ENCODE results near the gene LRP1. TPM values are rescaled to one million over a fixed set of nuclear protein-coding genes. Genes with fewer than 3 reads are reported as not detected.

LRP1 gene
- total RNA-seq, 1 experiment from 2014 or later, result 9.0 TPM

- ChIA-PET CTCF (interaction anchor here (0.6 to 1.7 kb wide), 6 partner anchors 9 to 104 kb away, joined by 3 to 11 read pairs (median 4); no protein-coding TSS in a partner anchor), POLR2A (no interaction called here)
- ATAC-seq (peak; percentile 77), DNase-seq (ENCODE audit: low read depth, low spot score) (no peak)
- TF ChIP-seq POLR2AphosphoS5 (IDR thresholded peaks at IDR 0.05; ENCODE audit: low read depth, low read length) (no peak), CTCF (IDR thresholded peaks at IDR 0.05) (peak; percentile 84)
- in situ Hi-C loops (cut with HindIII; ENCODE audit: low pct_unique_long_range_greater_than_20kb, low sequenced_read_pairs) (no loop called here), intact Hi-C loops (cut with micrococcal nuclease; ENCODE audit: unreplicated experiment) (no loop called here)
- H3K27me3 ChIP-seq (ENCODE audit: control insufficient read depth, insufficient read depth, low read length), result no peaks in the 10 kb centered on the region
- H3K36me3 ChIP-seq (ENCODE audit: control insufficient read depth, insufficient read depth, low read length), result no peaks in the 10 kb centered on the region
- no peaks in the 10 kb centered on the region for H3K4me1 ChIP-seq (ENCODE audit: control insufficient read depth, insufficient read depth, low read length)
- BruUV-seq (replicated peaks), result no TSS peak
- H3K9me3 ChIP-seq (ENCODE audit: control insufficient read depth, insufficient read depth, low read depth, low read length), result no peaks in the 10 kb centered on the region
- no peak overlapping the region for H3K4me3 ChIP-seq (ENCODE audit: low read depth in 2 of 2, low read length in 2 of 2)
- no peak overlapping the region for H3K27ac ChIP-seq (ENCODE audit: low read length)
These were observed 44.8 kb downstream of the LRP1 start for GRCh38 chr12:57173089-57173488.

- no TSS peak for BruUV-seq (replicated peaks)
- no peaks in the 10 kb centered on the region for H3K4me1 ChIP-seq (ENCODE audit: control insufficient read depth, insufficient read depth, low read length)
- no peak overlapping the region for H3K27ac ChIP-seq (ENCODE audit: low read length)
- ChIA-PET POLR2A (no interaction called here), CTCF (interaction anchor here (0.6 to 1.7 kb wide), 5 partner anchors 9 to 104 kb away, joined by 3 to 8 read pairs (median 4); no protein-coding TSS in a partner anchor)
- H3K4me3 ChIP-seq (ENCODE audit: low read depth in 2 of 2, low read length in 2 of 2), result no peak overlapping the region
- TF ChIP-seq CTCF (IDR thresholded peaks at IDR 0.05) (no peak), SIN3A (IDR thresholded peaks at IDR 0.05; ENCODE audit: borderline replicate concordance, insufficient read depth, low read depth, low read length) (no peak), POLR2AphosphoS5 (IDR thresholded peaks at IDR 0.05; ENCODE audit: low read depth, low read length) (no peak), TCF7L2 (IDR thresholded peaks at IDR 0.05; ENCODE audit: low read depth, low read length) (no peak)
- no peaks in the 10 kb centered on the region for H3K27me3 ChIP-seq (ENCODE audit: control insufficient read depth, insufficient read depth, low read length)
- in situ Hi-C loops (cut with HindIII; ENCODE audit: low pct_unique_long_range_greater_than_20kb, low sequenced_read_pairs) (no loop called here), intact Hi-C loops (cut with micrococcal nuclease; ENCODE audit: unreplicated experiment) (no loop called here)
- H3K36me3 ChIP-seq (ENCODE audit: control insufficient read depth, insufficient read depth, low read length), result no peaks in the 10 kb centered on the region
- ATAC-seq (no peak), DNase-seq (ENCODE audit: low read depth, low spot score) (no peak)
- H3K9me3 ChIP-seq (ENCODE audit: control insufficient read depth, insufficient read depth, low read depth, low read length), result no peaks in the 10 kb centered on the region
These were observed 45.4 kb downstream of the LRP1 start for GRCh38 chr12:57173683-57174082.

- Histone ChIP-seq H3K36me3 (ENCODE audit: control insufficient read depth, insufficient read depth, low read length) (no peaks in the 10 kb centered on the region), H3K4me1 (ENCODE audit: control insufficient read depth, insufficient read depth, low read length) (no peaks in the 10 kb centered on the region), H3K27me3 (ENCODE audit: control insufficient read depth, insufficient read depth, low read length) (no peaks in the 10 kb centered on the region), H3K4me3 (ENCODE audit: low read depth in 2 of 2, low read length in 2 of 2) (no peak overlapping the region), H3K9me3 (ENCODE audit: control insufficient read depth, insufficient read depth, low read depth, low read length) (no peaks in the 10 kb centered on the region), H3K27ac (ENCODE audit: low read length) (no peak overlapping the region)
- BruUV-seq (replicated peaks), result no TSS peak
- ATAC-seq, result peak; percentile 81
- intact Hi-C loops (cut with micrococcal nuclease; ENCODE audit: unreplicated experiment) (loop anchor here (2.0 kb wide), 1 partner anchor 51 kb away; no protein-coding TSS in a partner anchor), in situ Hi-C loops (cut with HindIII; ENCODE audit: low pct_unique_long_range_greater_than_20kb, low sequenced_read_pairs) (no loop called here)
- peak; percentile 94 for TF ChIP-seq CTCF (IDR thresholded peaks at IDR 0.05)
- TF ChIP-seq REST (IDR thresholded peaks at IDR 0.05; ENCODE audit: insufficient read depth in 1 of 2, low read depth in 2 of 2, low read length in 1 of 2), result no peak
- TF ChIP-seq SIN3A (IDR thresholded peaks at IDR 0.05; ENCODE audit: borderline replicate concordance, insufficient read depth, low read depth, low read length), result no peak
- DNase-seq (ENCODE audit: low read depth, low spot score), result peak; percentile 17
- ChIA-PET CTCF (interaction anchor here (0.5 to 2.1 kb wide), 7 partner anchors 11 to 106 kb away, joined by 3 to 15 read pairs (median 4); partner anchors contain the start of gene LRP1), POLR2A (no interaction called here)
These were observed 47.3 kb downstream of the LRP1 start for GRCh38 chr12:57175428-57176138.
